ENCODE measurements around the gene CC2D1B.

GRCh38 chr1:52357397-52357796 lies 8.6 kb downstream of the CC2D1B start:
- TF ChIP-seq POLR2A (IDR thresholded peaks at IDR 0.05; ENCODE audit: low read depth, low read length) (no peak), CTCF (conservative IDR thresholded peaks at IDR 0.05; ENCODE audit: low read depth, low read length) (no peak), SMC3 (IDR thresholded peaks at IDR 0.05; ENCODE audit: low read depth, low read length) (no peak), CEBPB (IDR thresholded peaks at IDR 0.05; ENCODE audit: low read depth, low read length) (no peak), RAD21 (IDR thresholded peaks at IDR 0.05; ENCODE audit: low read length) (no peak), ELK1 (IDR thresholded peaks at IDR 0.05; ENCODE audit: borderline replicate concordance, low read depth, low read length) (no peak), NFE2L2 (IDR thresholded peaks at IDR 0.05; ENCODE audit: low read depth, low read length) (no peak), MAZ (IDR thresholded peaks at IDR 0.05; ENCODE audit: borderline replicate concordance, low read depth, low read length) (no peak), RCOR1 (IDR thresholded peaks at IDR 0.05; ENCODE audit: insufficient replicate concordance, low read length) (no peak)

All from IMR-90 (cell line).